Activated CD8-positive, alpha-beta memory T cell treated with anti-CD3 and anti-CD28 coated beads, Interleukin-2, amount 10 ng/mL, durations not matched to agents 7 days and 5 days (primary cell): ENCODE measurements around the gene LDLRAD4. TPM values are rescaled to one million over a fixed set of nuclear protein-coding genes. Genes with fewer than 3 reads are reported as not detected.

Experiments used
- ATAC-seq: fragments of 150-1000 bp; cut with Tn5 transposase; one replicate; pipeline ENCODE4 v1.10.0; 2021; ENCODE audit warnings: moderate library complexity
- CTCF ChIA-PET: fragments of 350-600 bp; sonication (Branson Sonifier 250); formaldehyde crosslinking; loops from one replicate; lab custom pipeline; 2021; ENCODE audit warnings: antibody characterized with exemption; lab: Charles Lee
- DNase-seq: peaks from one replicate; pipeline ENCODE4 v3.0.0-alpha.2; 2020
- H3K27ac Mint-ChIP-seq: one replicate; pipeline ENCODE4 v1.8.0; 2021; ENCODE audit warnings: mild to moderate bottlenecking, mixed read lengths
- H3K27me3 Mint-ChIP-seq: one replicate; pipeline ENCODE4 v1.8.0; 2021; ENCODE audit warnings: mixed read lengths
- H3K36me3 Mint-ChIP-seq: one replicate; pipeline ENCODE4 v1.8.0; 2021; ENCODE audit warnings: mild to moderate bottlenecking, mixed read lengths
- H3K4me1 Mint-ChIP-seq: one replicate; pipeline ENCODE4 v1.8.0; 2021; ENCODE audit warnings: mixed read lengths
- H3K4me3 Mint-ChIP-seq: one replicate; pipeline ENCODE4 v1.8.0; 2021; ENCODE audit warnings: mild to moderate bottlenecking, moderate library complexity, mixed read lengths
- H3K9me3 Mint-ChIP-seq: one replicate; pipeline ENCODE4 v1.8.0; 2022; ENCODE audit warnings: low read depth, mixed read lengths
- total RNA-seq, 2 experiments: library from RNA; stranded (reverse); gene quantifications; one replicate each; pipeline ENCODE4 v1.2.3, GENCODE V29; 2021

Gene LDLRAD4
- total RNA-seq, 2 experiments from 2014 or later, result 33.9 to 44.5 TPM

DNA sequence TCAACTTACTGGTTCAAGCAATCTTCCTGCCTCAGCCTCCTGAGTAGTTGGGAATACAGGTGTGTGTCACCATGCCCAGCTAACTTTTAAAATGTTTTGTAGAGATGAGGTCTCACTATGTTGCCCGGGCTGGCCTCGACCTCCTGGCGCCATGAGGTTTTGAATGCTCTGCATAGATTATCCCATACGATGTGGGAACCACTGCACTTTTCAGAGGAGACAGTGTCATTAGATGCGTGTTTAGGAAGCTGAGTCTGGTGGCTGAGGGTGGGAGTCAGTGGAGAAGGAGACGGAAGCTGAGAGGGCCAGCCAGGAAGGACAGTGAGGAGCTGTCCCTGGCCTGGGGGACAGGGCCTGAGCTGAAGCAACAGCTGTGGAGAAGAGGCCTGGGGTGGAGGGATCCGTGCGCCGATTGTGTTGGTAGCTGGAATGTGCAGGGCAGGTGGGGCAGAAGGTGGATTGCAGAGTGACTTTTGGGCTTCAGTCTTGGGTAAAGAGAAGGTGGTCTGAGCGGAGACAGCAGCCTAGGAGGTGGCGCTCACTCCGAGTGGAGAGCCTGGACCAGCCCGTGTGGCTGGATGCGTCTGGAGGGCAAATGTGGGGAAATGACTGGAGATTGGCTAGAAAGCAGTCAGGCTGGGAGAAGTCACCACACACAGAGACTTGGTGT, 68.0 kb downstream of the LDLRAD4 start:
- H3K27me3 Mint-ChIP-seq, result peaks cover 18% of the 10 kb centered on the region
- CTCF ChIA-PET, result interaction anchor here (0.6 kb wide), 1 partner anchor 12 kb away, joined by 3 read pairs; no protein-coding TSS in a partner anchor
- H3K27ac Mint-ChIP-seq, result no peak overlapping the region
- H3K4me3 Mint-ChIP-seq, result no peak overlapping the region
- H3K36me3 Mint-ChIP-seq, result peaks cover 18% of the 10 kb centered on the region
- no peaks in the 10 kb centered on the region for H3K9me3 Mint-ChIP-seq
- peaks cover 84% of the 10 kb centered on the region for H3K4me1 Mint-ChIP-seq
- no peak for ATAC-seq
- DNase-seq, result no peak

DNA sequence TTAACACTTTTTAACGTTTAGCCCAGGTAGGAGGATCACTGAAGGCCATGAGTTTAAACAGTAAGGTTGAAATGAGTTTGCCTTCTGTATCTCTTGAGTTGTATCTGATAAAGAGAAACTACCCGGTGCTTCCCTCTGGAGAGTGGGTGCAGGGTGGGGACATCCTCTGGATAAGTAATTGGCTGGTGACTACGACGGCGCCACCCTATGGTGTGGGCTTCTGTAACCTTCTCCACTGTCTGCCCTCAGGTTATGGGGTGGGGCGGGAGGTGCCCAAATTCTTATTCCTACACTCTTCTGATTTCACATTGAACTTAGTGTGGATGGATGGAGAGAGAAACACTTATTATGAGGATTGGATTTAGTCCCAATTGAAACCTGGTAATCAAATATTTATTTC, 68.8 kb downstream of the LDLRAD4 start:
- ATAC-seq, result no peak
- CTCF ChIA-PET, result no interaction called here
- no peak overlapping the region for H3K4me3 Mint-ChIP-seq

DNA sequence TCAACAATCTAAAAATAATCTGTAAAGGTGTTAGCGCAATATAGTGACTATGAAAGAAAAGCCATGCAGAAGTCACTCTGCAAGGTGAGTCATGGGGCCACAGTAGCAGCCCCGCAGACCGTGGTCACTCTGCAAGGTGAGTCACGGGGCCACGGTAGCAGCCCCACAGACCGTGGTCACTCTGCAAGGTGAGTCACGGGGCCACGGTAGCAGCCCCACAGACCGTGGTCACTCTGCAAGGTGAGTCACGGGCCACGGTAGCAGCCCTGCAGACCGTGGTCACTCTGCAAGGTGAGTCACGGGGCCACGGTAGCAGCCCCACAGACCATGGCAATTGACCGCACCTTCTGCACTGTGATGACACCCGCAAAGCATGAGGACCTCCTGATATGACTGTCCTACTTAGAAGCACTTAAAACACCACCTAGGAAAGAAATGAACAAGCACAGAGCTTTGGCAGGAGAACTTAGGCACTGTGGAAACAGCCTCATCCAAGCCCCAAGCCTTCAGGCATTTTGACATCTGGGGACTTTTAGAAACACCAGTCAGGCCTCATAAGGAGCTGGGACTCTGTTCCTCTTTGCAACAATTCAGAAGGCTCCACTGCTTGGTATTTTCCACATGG, 70.1 kb downstream of the LDLRAD4 start:
- H3K4me1 Mint-ChIP-seq, result peaks cover 75% of the 10 kb centered on the region
- H3K4me3 Mint-ChIP-seq, result no peak overlapping the region
- ATAC-seq, result peak; percentile 60
- H3K27ac Mint-ChIP-seq, result peak overlapping the region; percentile 61
- H3K36me3 Mint-ChIP-seq, result peaks cover 7% of the 10 kb centered on the region
- DNase-seq, result peak; percentile 71
- H3K27me3 Mint-ChIP-seq, result peaks cover 20% of the 10 kb centered on the region
- H3K9me3 Mint-ChIP-seq, result no peaks in the 10 kb centered on the region
- CTCF ChIA-PET, result interaction anchor here (1.0 kb wide), 1 partner anchor 72 kb away, joined by 4 read pairs; no protein-coding TSS in a partner anchor

More for the DNA sequence above, 68.8 kb downstream of the LDLRAD4 start:
- Mint-ChIP-seq H3K27ac (no peak overlapping the region), H3K27me3 (peaks cover 18% of the 10 kb centered on the region), H3K36me3 (peaks cover 14% of the 10 kb centered on the region), H3K4me1 (peaks cover 83% of the 10 kb centered on the region), H3K9me3 (no peaks in the 10 kb centered on the region)
- no peak for DNase-seq

DNA sequence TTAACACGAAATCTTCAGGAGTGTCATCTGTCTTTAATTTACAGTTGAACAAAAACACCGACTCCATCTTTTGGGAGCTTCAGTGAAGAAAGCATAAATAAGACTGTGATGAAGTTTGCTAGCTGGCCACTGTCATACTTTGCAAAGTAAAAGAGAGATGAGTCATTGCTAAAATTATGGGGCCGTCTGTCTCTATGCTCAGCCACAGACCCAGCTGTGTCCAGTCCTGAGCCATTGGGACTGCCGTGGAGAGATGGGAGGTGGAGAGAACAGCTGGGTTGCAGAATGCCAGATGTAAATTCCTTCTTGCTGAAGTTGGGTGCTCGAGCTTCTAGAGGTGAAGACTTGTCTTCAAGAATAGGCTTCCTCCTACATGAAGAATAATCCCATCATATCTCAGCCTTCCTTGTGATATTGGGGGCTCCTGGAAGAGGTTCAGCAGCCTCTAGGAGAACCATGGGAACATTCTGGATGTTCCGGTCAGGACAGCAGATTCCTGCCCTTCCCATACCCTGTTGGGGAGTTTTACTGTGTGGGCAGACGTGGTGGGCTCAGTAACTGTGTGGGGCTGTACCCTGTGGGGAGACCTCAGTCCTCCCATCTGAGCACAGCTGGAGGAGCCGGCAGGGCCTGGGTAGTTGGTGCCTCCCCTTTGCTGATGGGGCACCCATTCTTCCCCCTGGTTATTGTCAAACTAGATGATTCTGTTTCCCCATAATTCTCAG, 71.1 kb downstream of the LDLRAD4 start:
- Mint-ChIP-seq H3K4me1 (peaks cover 66% of the 10 kb centered on the region), H3K4me3 (no peak overlapping the region), H3K27ac (peak overlapping the region; percentile 61)

DNA sequence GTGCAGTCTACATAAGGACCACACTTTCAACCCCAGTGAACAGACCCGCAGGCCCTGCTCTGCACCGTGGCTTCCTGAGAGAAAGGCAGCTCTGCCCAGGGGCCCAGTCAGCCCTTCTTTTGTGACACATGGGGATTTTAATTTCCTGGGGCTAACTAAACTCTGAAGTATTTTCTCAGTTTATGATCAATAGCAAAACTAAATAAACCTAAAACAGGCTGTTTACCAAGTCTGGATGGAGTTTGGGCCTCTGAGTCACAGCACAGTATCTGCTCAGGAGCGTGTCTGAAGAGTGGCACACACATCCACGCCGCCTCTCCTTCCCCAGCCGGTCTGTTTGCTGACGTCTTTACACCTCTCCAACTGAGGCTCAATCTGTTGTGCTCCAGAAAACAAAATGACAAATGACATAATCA, 72.3 kb downstream of the LDLRAD4 start:
- peaks cover 3% of the 10 kb centered on the region for H3K36me3 Mint-ChIP-seq
- no peaks in the 10 kb centered on the region for H3K9me3 Mint-ChIP-seq
- ATAC-seq (peak; percentile 82), DNase-seq (peak; percentile 81)
- H3K27ac Mint-ChIP-seq, result peak overlapping the region; percentile 78
- peaks cover 16% of the 10 kb centered on the region for H3K27me3 Mint-ChIP-seq
- no peak overlapping the region for H3K4me3 Mint-ChIP-seq
- H3K4me1 Mint-ChIP-seq, result peaks cover 60% of the 10 kb centered on the region
- CTCF ChIA-PET, result interaction anchor here (1.3 kb wide), 1 partner anchor 16 kb away, joined by 4 read pairs; no protein-coding TSS in a partner anchor

More for the DNA sequence above, 71.1 kb downstream of the LDLRAD4 start:
- ATAC-seq (no peak), DNase-seq (no peak)
- CTCF ChIA-PET, result interaction anchor here (1.4 kb wide), 1 partner anchor 13 kb away, joined by 4 read pairs; no protein-coding TSS in a partner anchor
- no peaks in the 10 kb centered on the region for H3K9me3 Mint-ChIP-seq
- H3K27me3 Mint-ChIP-seq, result peaks cover 21% of the 10 kb centered on the region
- peaks cover 4% of the 10 kb centered on the region for H3K36me3 Mint-ChIP-seq

DNA sequence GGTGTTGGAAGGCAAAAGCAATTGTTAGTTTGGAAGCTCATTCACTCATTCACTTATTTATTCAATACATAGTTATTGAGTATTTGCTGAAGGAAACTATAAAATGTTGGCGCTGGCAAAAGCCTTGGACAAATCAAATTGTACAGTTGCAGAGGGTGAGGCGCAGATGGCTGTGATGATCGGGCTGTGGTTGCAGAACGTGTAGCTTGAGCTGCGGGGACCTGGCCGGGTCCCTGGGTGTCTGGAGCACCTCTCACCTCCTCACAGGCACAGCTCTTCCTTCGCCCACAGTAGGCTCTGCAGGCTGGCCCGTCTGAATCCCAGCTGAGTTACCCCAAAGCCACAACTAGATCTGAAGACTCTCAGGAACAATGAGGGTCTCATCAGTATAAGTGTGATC, 72.7 kb downstream of the LDLRAD4 start:
- H3K27me3 Mint-ChIP-seq, result peaks cover 13% of the 10 kb centered on the region
- H3K9me3 Mint-ChIP-seq, result no peaks in the 10 kb centered on the region
- ATAC-seq (no peak), DNase-seq (no peak)
- peak overlapping the region; percentile 78 for H3K27ac Mint-ChIP-seq
- no peak overlapping the region for H3K4me3 Mint-ChIP-seq
- peaks cover 57% of the 10 kb centered on the region for H3K4me1 Mint-ChIP-seq
- CTCF ChIA-PET, result interaction anchor here (1.3 kb wide), 1 partner anchor 16 kb away, joined by 4 read pairs; no protein-coding TSS in a partner anchor
- H3K36me3 Mint-ChIP-seq, result no peaks in the 10 kb centered on the region

DNA sequence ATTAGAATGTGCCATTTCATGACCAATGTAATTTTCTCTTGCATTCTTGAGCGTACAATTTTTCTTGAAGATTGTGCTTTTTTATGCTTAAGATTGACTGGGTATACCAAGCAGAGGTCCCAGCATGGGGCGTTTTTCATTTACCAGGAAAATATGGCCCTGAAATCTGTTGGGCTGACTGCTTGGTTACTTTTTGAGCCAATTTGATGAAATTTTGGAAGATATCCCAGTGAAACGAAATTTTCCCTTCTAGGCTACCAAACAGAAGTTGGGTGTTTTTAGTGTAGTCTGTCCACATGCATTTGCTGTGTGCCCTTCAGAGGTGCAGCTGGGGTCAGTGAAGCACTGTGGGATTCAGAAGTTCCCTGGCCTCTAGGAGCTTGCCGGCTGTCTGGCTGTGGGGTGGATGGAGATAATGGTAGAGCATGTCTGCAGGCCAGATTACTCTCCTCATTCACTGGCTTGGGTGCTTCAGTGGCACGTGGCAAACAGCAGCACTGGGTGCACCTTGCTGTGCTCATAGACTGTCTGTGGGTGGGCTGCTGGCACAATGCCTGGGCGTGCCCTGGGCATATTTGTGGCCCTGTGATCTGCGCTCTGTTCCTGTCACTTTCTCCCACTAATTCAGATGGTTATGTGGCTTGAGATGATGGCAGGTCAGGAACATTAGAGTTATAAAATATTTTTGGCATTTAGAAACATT, 73.3 kb downstream of the LDLRAD4 start:
- DNase-seq, result no peak
- peaks cover 52% of the 10 kb centered on the region for H3K4me1 Mint-ChIP-seq
- no peak overlapping the region for H3K4me3 Mint-ChIP-seq
- no peaks in the 10 kb centered on the region for H3K36me3 Mint-ChIP-seq
- ATAC-seq, result no peak
- CTCF ChIA-PET, result interaction anchor here (1.3 kb wide), 1 partner anchor 17 kb away, joined by 4 read pairs; no protein-coding TSS in a partner anchor
- H3K9me3 Mint-ChIP-seq, result no peaks in the 10 kb centered on the region
- peaks cover 13% of the 10 kb centered on the region for H3K27me3 Mint-ChIP-seq
- H3K27ac Mint-ChIP-seq, result no peak overlapping the region

DNA sequence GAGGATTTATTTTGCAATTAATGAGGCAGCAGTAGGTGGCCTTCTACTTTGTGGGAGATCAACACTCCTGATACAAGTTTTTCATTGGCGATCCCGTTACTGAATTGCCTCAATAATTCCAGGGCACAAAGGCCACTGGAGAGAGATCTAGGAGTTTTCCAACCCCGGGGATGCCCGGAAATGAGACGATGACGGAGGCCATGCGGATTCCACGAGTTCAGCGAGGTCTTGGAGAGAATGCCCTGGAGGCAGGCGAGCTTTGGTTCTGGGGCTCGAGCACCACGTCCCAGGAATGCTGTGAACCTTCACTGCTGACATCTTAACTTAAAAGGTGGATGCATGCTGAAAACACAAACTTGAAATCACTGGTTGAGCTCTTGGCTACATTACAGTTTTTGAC, 74.2 kb downstream of the LDLRAD4 start:
- CTCF ChIA-PET, result no interaction called here
- no peak for ATAC-seq
- no peak for DNase-seq
- peaks cover 13% of the 10 kb centered on the region for H3K27me3 Mint-ChIP-seq
- H3K4me1 Mint-ChIP-seq, result peaks cover 50% of the 10 kb centered on the region
- H3K36me3 Mint-ChIP-seq, result no peaks in the 10 kb centered on the region
- H3K9me3 Mint-ChIP-seq, result no peaks in the 10 kb centered on the region
- no peak overlapping the region for H3K27ac Mint-ChIP-seq
- H3K4me3 Mint-ChIP-seq, result no peak overlapping the region

DNA sequence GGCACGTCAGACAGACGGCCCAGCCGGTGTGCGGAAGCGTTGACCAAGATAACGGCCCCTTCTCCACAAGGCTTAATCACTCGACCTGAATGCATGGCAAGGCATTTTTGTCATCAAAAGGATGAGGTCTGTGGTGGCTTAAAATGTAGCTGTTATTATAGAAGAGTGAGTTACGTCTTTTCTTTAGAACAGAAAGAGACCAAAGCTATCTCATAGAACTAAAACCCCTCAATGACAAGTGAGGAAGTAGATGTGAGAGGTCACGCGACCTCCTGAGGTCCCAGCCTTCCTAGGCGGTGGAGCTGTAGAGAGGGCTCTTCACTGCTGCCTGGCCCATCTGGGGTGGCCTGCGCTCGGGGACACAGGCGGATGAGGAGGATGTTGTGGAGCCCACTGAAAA, 75.7 kb downstream of the LDLRAD4 start:
- no peak for DNase-seq
- Mint-ChIP-seq H3K36me3 (no peaks in the 10 kb centered on the region), H3K27ac (no peak overlapping the region), H3K9me3 (no peaks in the 10 kb centered on the region), H3K4me1 (peaks cover 40% of the 10 kb centered on the region), H3K27me3 (peaks cover 13% of the 10 kb centered on the region), H3K4me3 (no peak overlapping the region)
- CTCF ChIA-PET, result interaction anchor here (1.8 kb wide), 1 partner anchor 10 kb away, joined by 6 read pairs; no protein-coding TSS in a partner anchor
- no peak for ATAC-seq

DNA sequence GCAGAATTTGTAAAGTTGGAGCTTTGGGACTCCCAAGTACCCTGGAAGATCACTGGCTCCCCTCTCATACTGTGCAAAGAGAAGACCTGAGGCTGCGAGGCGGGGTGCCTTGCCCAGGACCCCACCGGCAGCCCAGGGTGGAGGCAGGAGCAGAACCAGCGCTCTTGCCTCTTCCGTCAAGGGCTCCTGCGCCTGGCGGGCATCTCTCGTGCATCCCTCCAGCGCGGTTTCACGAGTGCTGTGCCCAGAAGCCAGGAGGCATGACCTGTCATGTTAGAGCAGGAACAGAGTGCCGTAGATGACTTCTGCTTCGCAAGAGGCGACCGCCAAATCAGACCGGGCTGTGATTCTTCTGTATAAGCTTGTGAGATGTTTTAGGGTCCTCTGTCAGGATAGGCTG, 77.3 kb downstream of the LDLRAD4 start:
- ATAC-seq (no peak), DNase-seq (no peak)
- CTCF ChIA-PET, result interaction anchor here (1.8 kb wide), 1 partner anchor 11 kb away, joined by 6 read pairs; no protein-coding TSS in a partner anchor
- H3K27me3 Mint-ChIP-seq, result peaks cover 13% of the 10 kb centered on the region
- H3K27ac Mint-ChIP-seq, result no peak overlapping the region
- H3K36me3 Mint-ChIP-seq, result no peaks in the 10 kb centered on the region
- H3K4me3 Mint-ChIP-seq, result no peak overlapping the region
- H3K4me1 Mint-ChIP-seq, result peaks cover 24% of the 10 kb centered on the region
- no peaks in the 10 kb centered on the region for H3K9me3 Mint-ChIP-seq

DNA sequence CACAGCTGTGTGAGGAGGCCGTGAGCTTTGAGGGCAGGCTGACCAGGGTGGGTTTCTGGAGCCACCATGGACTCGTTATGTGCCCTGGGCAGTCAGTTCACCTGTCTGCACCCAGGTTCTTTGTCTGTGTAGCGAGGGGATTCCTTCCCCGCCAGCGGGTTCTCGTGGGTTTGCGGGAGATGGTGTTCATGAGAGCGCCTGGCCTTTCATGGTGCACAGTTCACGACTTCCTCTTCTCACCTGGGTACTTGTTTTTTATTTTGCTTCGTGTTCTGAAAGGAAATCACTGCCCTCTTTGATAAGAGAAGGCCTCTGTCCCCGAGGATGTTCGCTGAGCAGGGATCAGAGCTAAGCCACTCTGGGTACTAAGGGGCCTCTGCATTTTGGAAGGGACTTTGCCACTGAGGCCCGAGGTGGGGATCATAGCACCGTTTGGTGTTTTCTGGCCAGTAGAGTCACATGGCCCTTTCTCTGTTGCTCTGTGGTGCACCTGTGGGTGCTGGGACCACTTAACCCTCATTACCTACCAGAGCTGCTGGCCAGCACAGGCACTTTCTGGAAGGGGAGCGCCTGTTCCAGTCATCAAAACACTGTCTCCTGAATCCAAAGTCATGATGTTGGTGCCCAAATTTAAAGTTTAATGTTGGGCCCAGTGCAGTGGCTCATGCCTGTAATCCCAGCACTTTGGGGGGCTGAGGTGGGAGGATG, 78.5 kb downstream of the LDLRAD4 start:
- ATAC-seq (no peak), DNase-seq (no peak)
- Mint-ChIP-seq H3K4me3 (no peak overlapping the region), H3K36me3 (no peaks in the 10 kb centered on the region), H3K27ac (no peak overlapping the region), H3K27me3 (peaks cover 13% of the 10 kb centered on the region), H3K9me3 (no peaks in the 10 kb centered on the region), H3K4me1 (peaks cover 14% of the 10 kb centered on the region)
- CTCF ChIA-PET, result no interaction called here

DNA sequence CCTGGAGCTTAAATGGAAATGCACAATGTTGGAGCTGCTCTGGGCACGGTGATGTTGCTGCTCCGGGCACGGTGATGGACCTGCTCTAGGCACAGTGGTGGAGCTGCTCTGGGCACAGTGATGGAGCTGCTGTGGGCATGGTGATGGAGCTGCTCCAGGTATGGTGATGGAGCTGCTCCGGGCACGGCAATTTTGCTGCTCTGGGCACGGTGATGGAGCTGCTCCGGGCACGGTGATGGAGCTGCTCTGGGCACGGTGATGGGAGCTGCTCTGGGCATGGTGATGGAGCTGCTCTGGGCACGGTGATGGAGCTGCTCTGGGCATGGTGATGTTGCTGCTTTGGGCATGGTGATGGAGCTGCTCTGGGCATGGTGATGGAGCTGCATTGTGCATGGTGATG, 79.7 kb downstream of the LDLRAD4 start:
- Mint-ChIP-seq H3K9me3 (no peaks in the 10 kb centered on the region), H3K27ac (no peak overlapping the region), H3K4me1 (peaks cover 7% of the 10 kb centered on the region), H3K4me3 (no peak overlapping the region), H3K36me3 (no peaks in the 10 kb centered on the region), H3K27me3 (peaks cover 13% of the 10 kb centered on the region)
- ATAC-seq (no peak), DNase-seq (no peak)
- CTCF ChIA-PET, result no interaction called here
